A673 (cell line): Measurements from ENCODE around the gene L3MBTL1. TPM values are rescaled to one million over a fixed set of nuclear protein-coding genes. Genes with fewer than 3 reads are reported as not detected.

ENCODE experiments used
- BruUV-seq: library from RNA; stranded (reverse); fragments of 400-500 nt; replicated peaks from 2 replicates; lab custom pipeline; 2021; lab: Mats Ljungman, UMichigan
- CTCF ChIA-PET: fragments of 300-600 bp; sonication (Branson Sonifier 250); formaldehyde crosslinking; loops from one replicate; lab custom pipeline; 2022; ENCODE audit warnings: antibody characterized with exemption; lab: Charles Lee
- POLR2A ChIA-PET: fragments of 300-600 bp; sonication (Branson Sonifier 250); formaldehyde crosslinking; loops from one replicate; lab custom pipeline; 2022; ENCODE audit warnings: antibody characterized with exemption; ENCODE audit not compliant: low non-redundant PET; lab: Charles Lee
- DNase-seq: peaks from one replicate; pipeline ENCODE4 v3.0.0-alpha.2; 2015; ENCODE audit warnings: low spot score
- H3K27ac ChIP-seq: fragments of 200-600 bp; sonication (generic); 2 replicates; pipeline ENCODE4 v1.5.1; 2016; ENCODE audit warnings: mixed run types, low read depth, mild to moderate bottlenecking, mixed read lengths, antibody characterized with exemption, low read length; ENCODE audit not compliant: poor library complexity, severe bottlenecking
- H3K27me3 ChIP-seq: fragments of 200-600 bp; sonication (generic); replicated peaks from 2 replicates; pipeline ENCODE4 v1.6.1; 2017; ENCODE audit warnings: mixed run types, low read depth, mild to moderate bottlenecking, mixed read lengths, antibody characterized with exemption, low read length; ENCODE audit not compliant: insufficient read depth, poor library complexity
- H3K36me3 ChIP-seq: fragments of 200-600 bp; sonication (generic); 2 replicates; pipeline ENCODE4 v1.6.1; 2016; ENCODE audit warnings: mixed run types, mild to moderate bottlenecking, mixed read lengths, antibody characterized with exemption, low read length; ENCODE audit not compliant: insufficient read depth, poor library complexity, severe bottlenecking
- H3K4me1 ChIP-seq: fragments of 200-600 bp; sonication (generic); 2 replicates; pipeline ENCODE4 v1.6.1; 2017; ENCODE audit warnings: mixed run types, mild to moderate bottlenecking, mixed read lengths, antibody characterized with exemption, low read length; ENCODE audit not compliant: insufficient read depth, poor library complexity, severe bottlenecking
- H3K4me3 ChIP-seq: fragments of 200-600 bp; sonication (generic); 2 replicates; pipeline ENCODE4 v1.5.1; 2016; ENCODE audit warnings: low read depth, mixed run types, mild to moderate bottlenecking, mixed read lengths, low read length; ENCODE audit not compliant: poor library complexity, severe bottlenecking
- H3K9me3 ChIP-seq: fragments of 200-600 bp; sonication (generic); 2 replicates; pipeline ENCODE4 v1.6.1; 2016; ENCODE audit warnings: mixed run types, low read depth, mild to moderate bottlenecking, mixed read lengths, antibody characterized with exemption, low read length; ENCODE audit not compliant: poor library complexity, severe bottlenecking
- CTCF ChIP-seq: fragments of 300-800, 200-600 bp; sonication (generic); conservative IDR thresholded peaks from 2 replicates; pipeline ENCODE4 v1.5.1; 2017; ENCODE audit warnings: low read depth, mild to moderate bottlenecking, antibody characterized with exemption, low read length, moderate library complexity, mixed read lengths
- EZH2 ChIP-seq: fragments of 200-600 bp; sonication (generic); IDR thresholded peaks from 2 replicates; pipeline ENCODE4 v1.6.1; 2017; ENCODE audit warnings: borderline replicate concordance, low read depth, mild to moderate bottlenecking, mixed read lengths, antibody characterized with exemption, low read length; ENCODE audit not compliant: poor library complexity, severe bottlenecking
- intact Hi-C: fragments of 100-400 bp; cut with micrococcal nuclease; formaldehyde crosslinking; loops from one replicate; pipeline ENCODE4 v1.10.0; 2022; ENCODE audit not compliant: unreplicated experiment
- total RNA-seq: library from RNA; stranded (reverse); gene quantifications from 2 replicates; pipeline ENCODE4 v1.2.3, GENCODE V29; 2021

L3MBTL1 gene
- total RNA-seq, 1 experiment from 2014 or later: 8.1 TPM

GRCh38 chr20:43535370-43536004 lies 28.0 kb downstream of the L3MBTL1 start:
- no peak for TF ChIP-seq EZH2
- TF ChIP-seq CTCF: no peak
- CTCF ChIA-PET: no interaction called here
- POLR2A ChIA-PET: no interaction called here
- DNase-seq: no peak
- Histone ChIP-seq H3K36me3 (no peaks in the 10 kb centered on the region), H3K27me3 (no peaks in the 10 kb centered on the region), H3K9me3 (no peaks in the 10 kb centered on the region), H3K4me3 (no peak overlapping the region), H3K27ac (no peak overlapping the region), H3K4me1 (no peaks in the 10 kb centered on the region)
- intact Hi-C loops: loop anchor here (5.0 to 10.0 kb wide), 3 partner anchors 149 to 657 kb away; no protein-coding TSS in a partner anchor
- no TSS peak for BruUV-seq

GRCh38 chr20:43536041-43536816 lies 28.7 kb downstream of the L3MBTL1 start:
- Histone ChIP-seq H3K4me3 (no peak overlapping the region), H3K4me1 (no peaks in the 10 kb centered on the region), H3K9me3 (no peaks in the 10 kb centered on the region), H3K36me3 (no peaks in the 10 kb centered on the region), H3K27ac (no peak overlapping the region), H3K27me3 (no peaks in the 10 kb centered on the region)
- ChIA-PET CTCF (interaction anchor here (0.5 kb wide), 1 partner anchor 86 kb away, joined by 3 read pairs; no protein-coding TSS in a partner anchor), POLR2A (interaction anchor here (0.8 kb wide), 1 partner anchor 153 kb away, joined by 3 read pairs; no protein-coding TSS in a partner anchor)
- DNase-seq: no peak
- intact Hi-C loops: loop anchor here (5.0 to 10.0 kb wide), 3 partner anchors 149 to 656 kb away; no protein-coding TSS in a partner anchor
- TF ChIP-seq CTCF (no peak), EZH2 (no peak)
- BruUV-seq: no TSS peak

DNA sequence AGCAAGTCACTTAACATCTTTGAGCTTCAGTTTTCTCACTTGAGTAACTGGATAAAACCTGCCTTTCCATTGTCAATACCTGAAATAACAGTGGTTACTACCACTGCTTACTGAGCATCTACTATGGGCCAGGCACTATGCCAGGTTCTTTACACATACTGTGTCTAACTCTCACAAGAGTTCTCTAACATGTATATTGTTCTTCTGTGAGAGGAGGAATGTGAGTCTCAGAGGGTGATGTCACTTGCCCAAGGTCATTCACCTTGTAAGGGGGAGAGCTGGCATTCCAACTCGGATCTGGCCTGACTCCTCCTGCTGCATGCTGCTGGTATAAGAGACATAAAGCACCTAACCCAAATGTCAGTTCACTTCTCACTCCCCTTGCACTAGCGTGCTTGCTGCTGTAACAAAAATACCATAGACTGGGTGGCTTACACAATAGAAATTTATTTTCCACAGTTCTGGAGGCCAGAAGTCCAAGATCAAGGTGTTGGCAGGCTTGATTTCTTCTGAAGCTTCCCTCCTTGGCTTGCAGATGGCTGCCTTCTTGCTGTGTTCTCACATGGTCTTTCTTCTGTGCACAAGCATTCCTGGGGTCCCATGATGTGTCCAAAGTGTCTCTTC lies 29.4 kb downstream of the L3MBTL1 start:
- no TSS peak for BruUV-seq
- no peaks in the 10 kb centered on the region for H3K4me1 ChIP-seq
- intact Hi-C loops: loop anchor here (5.0 to 10.0 kb wide), 3 partner anchors 148 to 655 kb away; no protein-coding TSS in a partner anchor
- POLR2A ChIA-PET: interaction anchor here (0.8 kb wide), 1 partner anchor 153 kb away, joined by 3 read pairs; no protein-coding TSS in a partner anchor
- H3K27ac ChIP-seq: no peak overlapping the region
- H3K27me3 ChIP-seq: no peaks in the 10 kb centered on the region
- H3K36me3 ChIP-seq: no peaks in the 10 kb centered on the region
- CTCF ChIA-PET: no interaction called here
- no peak overlapping the region for H3K4me3 ChIP-seq
- H3K9me3 ChIP-seq: no peaks in the 10 kb centered on the region
- no peak for TF ChIP-seq EZH2
- TF ChIP-seq CTCF: no peak
- no peak for DNase-seq
